CD4-positive, alpha-beta T cell (primary cell): Measurements from ENCODE around the gene DPP3. TPM values are rescaled to one million over a fixed set of nuclear protein-coding genes. Genes with fewer than 3 reads are reported as not detected.
A peak's percentile ranks its signal among the peaks of the same experiment; 100 is the strongest.

Source experiments
- ATAC-seq: fragments of 200-7000 bp; cut with Tn5 transposase; one replicate; pipeline ENCODE4 v1.10.0; 2022; ENCODE audit warnings: mild to moderate bottlenecking; ENCODE audit not compliant: poor library complexity
- CTCF ChIA-PET: fragments of 350-600 bp; sonication (Branson Sonifier 250); formaldehyde crosslinking; loops from one replicate; lab custom pipeline; 2021; ENCODE audit warnings: antibody characterized with exemption, inconsistent platforms; lab: Charles Lee
- POLR2A ChIA-PET: fragments of 350-600 bp; sonication (Branson Sonifier 250); formaldehyde crosslinking; loops from one replicate; lab custom pipeline; 2021; ENCODE audit warnings: antibody characterized with exemption, inconsistent platforms; lab: Charles Lee
- DNase-seq, 14 experiments: peaks; one replicate each; pipeline ENCODE4 v3.0.0-alpha.2; 2013 to 2020; ENCODE audit warnings: mixed read lengths in 2 of 14
- H3K27ac ChIP-seq, 2 donors: one replicate each; pipeline versions ENCODE4 v1.5.1 to v1.7.0; 2013; ENCODE audit warnings: low read length in 2 of 2, low read depth in 1 of 2, mild to moderate bottlenecking in 1 of 2
- H3K27me3 ChIP-seq, 2 experiments: 1 replicate in 1 of 2; 2 replicates in 1 of 2; pipeline versions ENCODE4 v1.6.1 to v1.7.0; 2013; ENCODE audit warnings: low read length in 2 of 2, control low read depth in 1 of 2, mild to moderate bottlenecking in 1 of 2, moderate library complexity in 1 of 2; ENCODE audit not compliant: insufficient read depth in 2 of 2, control insufficient read depth in 1 of 2
- H3K36me3 ChIP-seq: one replicate; pipeline ENCODE4 v1.6.1; 2013; ENCODE audit warnings: low read length, control low read depth; ENCODE audit not compliant: insufficient read depth
- H3K4me1 ChIP-seq: one replicate; pipeline ENCODE4 v1.6.1; 2013; ENCODE audit warnings: low read length, control low read depth; ENCODE audit not compliant: insufficient read depth
- H3K4me3 ChIP-seq: one replicate; pipeline ENCODE4 v1.5.1; 2013; ENCODE audit warnings: mild to moderate bottlenecking, low read length, moderate library complexity
- H3K9me3 ChIP-seq, 2 experiments: 1 replicate in 1 of 2; 2 replicates in 1 of 2; pipeline versions ENCODE4 v1.6.1 to v1.7.0; 2013; ENCODE audit warnings: low read length in 2 of 2, mild to moderate bottlenecking in 2 of 2, control low read depth in 1 of 2, moderate library complexity in 1 of 2; ENCODE audit not compliant: control insufficient read depth in 1 of 2, insufficient read depth in 1 of 2
- H3K27ac Mint-ChIP-seq: one replicate; pipeline ENCODE4 v1.8.0; 2020; ENCODE audit warnings: mixed read lengths
- H3K27me3 Mint-ChIP-seq: one replicate; pipeline ENCODE4 v1.8.0; 2021; ENCODE audit warnings: mixed read lengths
- H3K36me3 Mint-ChIP-seq: one replicate; pipeline ENCODE4 v1.8.0; 2021; ENCODE audit warnings: low read depth, mixed read lengths
- H3K4me1 Mint-ChIP-seq: one replicate; pipeline ENCODE4 v1.8.0; 2021; ENCODE audit warnings: low read depth, mixed read lengths
- H3K4me3 Mint-ChIP-seq: one replicate; pipeline ENCODE4 v1.8.0; 2020; ENCODE audit warnings: mild to moderate bottlenecking, mixed read lengths
- H3K9me3 Mint-ChIP-seq: one replicate; pipeline ENCODE4 v1.8.0; 2020; ENCODE audit warnings: mixed read lengths
- intact Hi-C, 2 experiments: fragments of 100-400 bp; cut with DNase I in 1 of 2; cut with micrococcal nuclease in 1 of 2; formaldehyde crosslinking; loops; one replicate each; pipeline versions ENCODE4 v1.15.1 to v1.9.0; 2023 to 2025; cut with DNase I, micrococcal nuclease
- total RNA-seq, 174 experiments: library from RNA in 2 of 174; stranded (reverse) in 2 of 174; gene quantifications; one replicate each; pipeline ENCODE4 v1.2.3 and lab custom pipeline; 2021 to 2026
- TF ChIP-seq, protein P1 (sequence below): fragments of 200-600 bp; IDR thresholded peaks from one replicate; pipeline ENCODE4 v1.8.0; 2022; ENCODE audit warnings: antibody characterized with exemption, mild to moderate bottlenecking

The DPP3 gene
- total RNA-seq, 2 experiments from 2014 or later: 16.9 to 17.7 TPM

DNA sequence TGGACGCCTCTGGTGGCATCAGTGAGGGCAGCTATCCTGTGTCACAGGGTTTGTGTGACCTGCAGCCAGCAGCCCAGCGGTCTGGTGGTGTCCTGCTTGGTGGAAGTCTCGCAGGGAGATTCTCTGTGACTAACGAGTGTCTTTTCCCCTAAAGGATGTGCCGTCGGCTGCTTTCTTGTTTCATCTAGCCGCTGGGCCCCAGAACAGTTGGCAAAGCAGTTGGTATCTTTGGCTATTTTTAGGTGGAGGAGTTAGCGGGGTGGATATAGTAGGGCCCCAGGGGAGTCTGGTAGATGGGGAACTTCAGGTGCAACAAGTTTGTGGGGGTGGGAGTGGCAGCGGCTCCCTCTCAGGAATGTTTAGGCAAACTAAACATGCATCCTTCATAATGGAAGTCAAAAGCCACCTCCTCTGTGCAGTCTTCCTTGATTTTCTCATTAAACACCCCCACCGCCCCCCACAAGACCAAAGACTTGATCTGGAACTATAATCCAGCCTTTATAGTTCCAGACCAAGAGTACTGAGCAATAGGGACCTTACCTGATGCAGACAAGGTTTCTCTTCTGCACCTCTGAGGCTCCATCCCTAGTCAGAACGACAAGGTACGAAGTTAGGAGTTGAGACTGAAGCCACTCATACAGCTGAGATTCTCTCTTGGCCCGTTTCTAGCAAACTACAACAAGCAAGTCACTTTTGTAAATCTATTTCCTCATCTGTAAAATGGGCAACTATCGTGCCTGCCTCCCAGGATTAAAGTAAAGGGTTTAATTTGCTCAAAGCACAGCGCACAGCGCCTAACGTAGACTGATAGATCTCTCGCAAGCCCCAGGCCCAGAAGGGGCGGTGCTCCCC lies 14.6 kb upstream of the DPP3 start:
- Histone ChIP-seq H3K4me3 (peak overlapping the region; percentile 76), H3K4me1 (peaks cover 26% of the 10 kb centered on the region), H3K9me3 (peaks cover 0 to 5% of the 10 kb centered on the region in 2 experiments), H3K36me3 (peaks cover 3% of the 10 kb centered on the region), H3K27me3 (no peaks in the 10 kb centered on the region), H3K27ac (peak overlapping the region; percentile 84 to 90)
- Mint-ChIP-seq H3K4me1 (peaks cover 27% of the 10 kb centered on the region), H3K27ac (peak overlapping the region; percentile 86), H3K9me3 (no peaks in the 10 kb centered on the region), H3K4me3 (peak overlapping the region; percentile 92), H3K27me3 (no peaks in the 10 kb centered on the region), H3K36me3 (no peaks in the 10 kb centered on the region)
- intact Hi-C loops: loop anchor here (1.0 to 5.0 kb wide), 8 partner anchors 15 to 943 kb away; partner anchors contain the start of genes MRPL11 (in 2 of the 2), ACTN3 (in 1 of the 2), DPP3 (in 1 of the 2) and PC (in 1 of the 2)
- TF ChIP-seq, protein P1, sequence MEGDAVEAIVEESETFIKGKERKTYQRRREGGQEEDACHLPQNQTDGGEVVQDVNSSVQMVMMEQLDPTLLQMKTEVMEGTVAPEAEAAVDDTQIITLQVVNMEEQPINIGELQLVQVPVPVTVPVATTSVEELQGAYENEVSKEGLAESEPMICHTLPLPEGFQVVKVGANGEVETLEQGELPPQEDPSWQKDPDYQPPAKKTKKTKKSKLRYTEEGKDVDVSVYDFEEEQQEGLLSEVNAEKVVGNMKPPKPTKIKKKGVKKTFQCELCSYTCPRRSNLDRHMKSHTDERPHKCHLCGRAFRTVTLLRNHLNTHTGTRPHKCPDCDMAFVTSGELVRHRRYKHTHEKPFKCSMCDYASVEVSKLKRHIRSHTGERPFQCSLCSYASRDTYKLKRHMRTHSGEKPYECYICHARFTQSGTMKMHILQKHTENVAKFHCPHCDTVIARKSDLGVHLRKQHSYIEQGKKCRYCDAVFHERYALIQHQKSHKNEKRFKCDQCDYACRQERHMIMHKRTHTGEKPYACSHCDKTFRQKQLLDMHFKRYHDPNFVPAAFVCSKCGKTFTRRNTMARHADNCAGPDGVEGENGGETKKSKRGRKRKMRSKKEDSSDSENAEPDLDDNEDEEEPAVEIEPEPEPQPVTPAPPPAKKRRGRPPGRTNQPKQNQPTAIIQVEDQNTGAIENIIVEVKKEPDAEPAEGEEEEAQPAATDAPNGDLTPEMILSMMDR: no peak
- ATAC-seq (no peak), DNase-seq (no peak)
- ChIA-PET CTCF (interaction anchor here (0.6 to 3.0 kb wide), 3 partner anchors 14 to 219 kb away, joined by 3 to 25 read pairs (median 12); partner anchors contain the start of genes DPP3 and MRPL11), POLR2A (interaction anchor here (0.6 to 4.9 kb wide), 12 partner anchors 14 to 313 kb away, joined by 3 to 88 read pairs (median 7); partner anchors contain the start of genes ACTN3, BBS1, CTSF and DPP3)

DNA sequence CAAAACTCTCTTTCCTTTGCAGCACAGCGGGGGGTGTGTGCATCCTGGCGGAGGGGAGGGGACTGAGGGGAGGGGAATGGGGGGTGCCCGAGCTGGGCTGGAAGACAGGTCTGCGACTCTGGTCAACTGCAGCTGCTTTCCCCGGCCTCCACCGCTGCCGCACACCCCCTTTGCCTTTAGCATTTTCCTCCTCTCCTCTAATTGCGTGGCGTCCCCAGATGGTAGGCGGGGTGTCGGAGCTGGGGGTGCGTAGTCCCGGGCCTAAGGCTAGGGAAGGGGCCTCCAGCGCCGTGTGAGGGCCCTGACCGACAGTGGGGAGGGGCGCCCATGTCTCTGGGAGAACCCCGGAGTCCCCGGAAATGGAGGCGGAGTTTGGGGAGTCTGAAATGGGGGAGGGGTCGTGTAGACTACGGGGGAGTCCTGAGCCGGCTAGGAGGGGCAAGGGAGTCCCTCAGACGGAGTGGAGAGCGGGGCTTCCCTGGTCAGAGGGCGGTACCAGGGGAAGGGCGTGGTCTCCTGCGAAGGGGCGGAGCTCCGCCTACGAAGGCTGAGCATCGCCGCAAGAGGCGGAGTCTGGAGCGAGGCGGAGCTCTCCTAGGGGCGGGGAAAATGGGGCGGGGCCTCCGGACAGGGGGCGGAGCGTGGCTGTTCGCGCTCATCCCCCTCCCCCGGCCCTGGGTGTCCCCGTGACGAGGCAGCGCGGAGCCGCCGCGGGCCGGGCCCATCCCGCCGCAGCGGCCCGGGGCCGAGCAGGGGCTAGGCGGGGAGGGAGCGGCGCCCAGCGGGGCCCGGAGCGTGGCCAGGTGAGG lies 13.8 kb upstream of the DPP3 start, which contains the start of gene PELI3:
TSS of gene PELI3 (plus strand) at position 681 of the 809 bp plus-strand sequence. CDS start 1,224 bp downstream, outside the sequence.
- H3K4me3 ChIP-seq: peak within 1 kb of the TSS; percentile 76

More for the DNA sequence above, 13.8 kb upstream of the DPP3 start, which contains the start of gene PELI3:
- DNase-seq: peak; percentile 92 to 98 (median 95)
- peak within 1 kb of the TSS; percentile 92 for H3K4me3 Mint-ChIP-seq
- H3K36me3 ChIP-seq: peaks cover 4% of the 10 kb centered on the region
- no peaks in the 10 kb centered on the region for H3K27me3 ChIP-seq
- ChIA-PET POLR2A (interaction anchor here (0.6 to 4.9 kb wide), 20 partner anchors 11 to 802 kb away, joined by 3 to 88 read pairs (median 4); partner anchors contain the start of genes ACTN3, BBS1, CTSF and DPP3), CTCF (interaction anchor here (0.6 to 3.0 kb wide), 4 partner anchors 13 to 218 kb away, joined by 3 to 25 read pairs (median 8); partner anchors contain the start of genes DPP3 and MRPL11)
- no peaks in the 10 kb centered on the region for H3K27me3 Mint-ChIP-seq
- H3K4me1 ChIP-seq: peaks cover 26% of the 10 kb centered on the region
- TF ChIP-seq, protein P1: no peak
- peak within 1 kb of the TSS; percentile 84 to 90 for H3K27ac ChIP-seq
- peak within 1 kb of the TSS; percentile 86 for H3K27ac Mint-ChIP-seq
- peak; percentile 86 for ATAC-seq
- no peaks in the 10 kb centered on the region for H3K9me3 Mint-ChIP-seq
- H3K4me1 Mint-ChIP-seq: peaks cover 27% of the 10 kb centered on the region
- intact Hi-C loops: loop anchor here (1.0 to 5.0 kb wide), 8 partner anchors 14 to 944 kb away; partner anchors contain the start of genes MRPL11 (in 2 of the 2), ACTN3 (in 1 of the 2), DPP3 (in 1 of the 2) and PC (in 1 of the 2)
- peaks cover 4% of the 10 kb centered on the region for H3K36me3 Mint-ChIP-seq
- H3K9me3 ChIP-seq: no peaks in the 10 kb centered on the region
